ENCODE results near the gene PAK1IP1.

- TF ChIP-seq GATA2 (IDR thresholded peaks at IDR 0.05; ENCODE audit: low read depth, low read length), result no peak
- TF ChIP-seq GATA3 (IDR thresholded peaks at IDR 0.05; ENCODE audit: low read depth, low read length), result no peak
These were observed 9.5 kb upstream of the PAK1IP1 start for GRCh38 chr6:10685092-10685915.

Measured in SH-SY5Y (cell line).